Endothelial cell of umbilical vein (primary cell): ENCODE measurements around the gene EPC2.

ENCODE experiments used
- EZH2 ChIP-seq: IDR thresholded peaks from 2 replicates; pipeline ENCODE4 v1.6.1; 2012; ENCODE audit warnings: borderline replicate concordance, low read depth, mild to moderate bottlenecking, moderate library complexity, low read length, inconsistent platforms; ENCODE audit not compliant: severe bottlenecking
- FOS ChIP-seq: IDR thresholded peaks from 2 replicates; pipeline ENCODE4 v1.6.1; 2011; ENCODE audit warnings: mild to moderate bottlenecking, low read length, moderate library complexity, borderline replicate concordance; ENCODE audit not compliant: insufficient read depth
- GATA2 ChIP-seq: IDR thresholded peaks from 2 replicates; pipeline ENCODE4 v1.7.0; 2011; ENCODE audit warnings: low read depth, mild to moderate bottlenecking, moderate library complexity, mixed read lengths, low read length; ENCODE audit not compliant: insufficient read length, insufficient read depth
- JUN ChIP-seq: IDR thresholded peaks from 2 replicates; pipeline ENCODE4 v1.6.1; 2011; ENCODE audit warnings: borderline replicate concordance, low read depth; ENCODE audit not compliant: insufficient read length, insufficient read depth
- MYC ChIP-seq: IDR thresholded peaks from one replicate; pipeline ENCODE4 v1.6.1; 2011; ENCODE audit warnings: mild to moderate bottlenecking, low read depth, low read length
- POLR2A ChIP-seq: IDR thresholded peaks from 2 replicates; pipeline ENCODE4 v1.6.1; 2012; ENCODE audit warnings: low read depth, mild to moderate bottlenecking, control low read depth, low read length
- POLR2AphosphoS5 ChIP-seq: IDR thresholded peaks from 2 replicates; pipeline ENCODE4 v1.6.1; 2012; ENCODE audit warnings: low read depth, mild to moderate bottlenecking, control low read depth, low read length, moderate library complexity; ENCODE audit not compliant: insufficient read depth
- TF ChIP-seq, protein P1 (sequence below): IDR thresholded peaks from 2 replicates; pipeline ENCODE4 v1.6.1; 2011; ENCODE audit not compliant: insufficient read depth, insufficient read length
- TF ChIP-seq, protein P2 (sequence below), 2 donors: IDR thresholded peaks; 1 replicate in 1 of 2; 2 replicates in 1 of 2; pipeline ENCODE4 v1.5.1; 2011; ENCODE audit warnings: low read length in 2 of 2, mild to moderate bottlenecking in 2 of 2, moderate library complexity in 2 of 2, control low read depth in 1 of 2, inconsistent platforms in 1 of 2, low read depth in 1 of 2; ENCODE audit not compliant: insufficient read depth in 1 of 2; ENCODE audit errors: extremely low read depth in 1 of 2

GRCh38 chr2:148754864-148755263 is 110.3 kb downstream of the EPC2 start:
- TF ChIP-seq, protein P1, sequence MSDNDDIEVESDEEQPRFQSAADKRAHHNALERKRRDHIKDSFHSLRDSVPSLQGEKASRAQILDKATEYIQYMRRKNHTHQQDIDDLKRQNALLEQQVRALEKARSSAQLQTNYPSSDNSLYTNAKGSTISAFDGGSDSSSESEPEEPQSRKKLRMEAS: no peak
- TF ChIP-seq, protein P2, sequence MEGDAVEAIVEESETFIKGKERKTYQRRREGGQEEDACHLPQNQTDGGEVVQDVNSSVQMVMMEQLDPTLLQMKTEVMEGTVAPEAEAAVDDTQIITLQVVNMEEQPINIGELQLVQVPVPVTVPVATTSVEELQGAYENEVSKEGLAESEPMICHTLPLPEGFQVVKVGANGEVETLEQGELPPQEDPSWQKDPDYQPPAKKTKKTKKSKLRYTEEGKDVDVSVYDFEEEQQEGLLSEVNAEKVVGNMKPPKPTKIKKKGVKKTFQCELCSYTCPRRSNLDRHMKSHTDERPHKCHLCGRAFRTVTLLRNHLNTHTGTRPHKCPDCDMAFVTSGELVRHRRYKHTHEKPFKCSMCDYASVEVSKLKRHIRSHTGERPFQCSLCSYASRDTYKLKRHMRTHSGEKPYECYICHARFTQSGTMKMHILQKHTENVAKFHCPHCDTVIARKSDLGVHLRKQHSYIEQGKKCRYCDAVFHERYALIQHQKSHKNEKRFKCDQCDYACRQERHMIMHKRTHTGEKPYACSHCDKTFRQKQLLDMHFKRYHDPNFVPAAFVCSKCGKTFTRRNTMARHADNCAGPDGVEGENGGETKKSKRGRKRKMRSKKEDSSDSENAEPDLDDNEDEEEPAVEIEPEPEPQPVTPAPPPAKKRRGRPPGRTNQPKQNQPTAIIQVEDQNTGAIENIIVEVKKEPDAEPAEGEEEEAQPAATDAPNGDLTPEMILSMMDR (IDR thresholded peaks at IDR 0.05; ENCODE audit: extremely low read depth in 1 of 2, insufficient read depth in 1 of 2, low read depth in 1 of 2, low read length in 2 of 2): no peak
- TF ChIP-seq POLR2A (no peak), EZH2 (no peak), POLR2AphosphoS5 (no peak), MYC (no peak), GATA2 (no peak), JUN (no peak), FOS (no peak)
